SK-N-SH treated with all-trans-retinoic acid at 6 μM for 48 hours (cell line): Measurements from ENCODE around the gene INPP5B.

Experiments used
- ATAC-seq: fragments of 200-7000 bp; cut with Tn5 transposase; 3 replicates; pipeline ENCODE4 v1.9.1; 2020; ENCODE audit warnings: mild to moderate bottlenecking, moderate library complexity
- ARNTL ChIP-seq: fragments of 450-650 bp; formaldehyde crosslinking; IDR thresholded peaks from 2 replicates; pipeline ENCODE4 v1.5.0; 2020; ENCODE audit warnings: low read depth, mild to moderate bottlenecking, moderate library complexity, borderline replicate concordance
- BACH2 ChIP-seq: fragments of 250-450 bp; sonication (Bioruptor Pico); IDR thresholded peaks from 2 replicates; pipeline ENCODE4 v1.9.0; 2021; ENCODE audit warnings: mild to moderate bottlenecking, borderline replicate concordance
- CREB5 ChIP-seq: fragments of 250-450 bp; sonication (Bioruptor Pico); IDR thresholded peaks from 2 replicates; pipeline ENCODE4 v1.5.1; 2020; ENCODE audit warnings: low read depth, mild to moderate bottlenecking, moderate library complexity
- CSDC2 ChIP-seq: fragments of 250-450 bp; sonication (Bioruptor Pico); IDR thresholded peaks from 2 replicates; pipeline ENCODE4 v1.5.0; 2020; ENCODE audit warnings: mild to moderate bottlenecking, moderate library complexity
- ESRRG ChIP-seq: fragments of 250-450 bp; sonication (Bioruptor Pico); IDR thresholded peaks from 2 replicates; pipeline ENCODE4 v1.6.1; 2021; ENCODE audit warnings: mild to moderate bottlenecking
- GLIS3 ChIP-seq: fragments of 250-450 bp; sonication (Bioruptor Pico); IDR thresholded peaks from 2 replicates; pipeline ENCODE4 v1.5.0; 2020; ENCODE audit warnings: mild to moderate bottlenecking, moderate library complexity
- ISL1 ChIP-seq: fragments of 250-450 bp; sonication (Bioruptor Pico); IDR thresholded peaks from 2 replicates; pipeline ENCODE4 v2.1.2; 2022; ENCODE audit warnings: mild to moderate bottlenecking, moderate library complexity
- OSR1 ChIP-seq: fragments of 250-450 bp; sonication (Bioruptor Pico); IDR thresholded peaks from 2 replicates; pipeline ENCODE4 v1.8.0; 2022; ENCODE audit warnings: moderate library complexity, mild to moderate bottlenecking, inconsistent platforms
- PPARA ChIP-seq: fragments of 250-450 bp; sonication (Bioruptor Pico); IDR thresholded peaks from 2 replicates; pipeline ENCODE4 v1.5.0; 2020; ENCODE audit warnings: mild to moderate bottlenecking, borderline replicate concordance
- RARB ChIP-seq: fragments of 250-450 bp; sonication (Bioruptor Pico); IDR thresholded peaks from 2 replicates; pipeline ENCODE4 v1.8.0; 2021; ENCODE audit warnings: mild to moderate bottlenecking, moderate library complexity
- SNAI2 ChIP-seq: fragments of 250-450 bp; sonication (Bioruptor Pico); IDR thresholded peaks from 2 replicates; pipeline ENCODE4 v1.5.0; 2020; ENCODE audit warnings: mild to moderate bottlenecking, moderate library complexity
- TCF4 ChIP-seq: fragments of 250-450 bp; sonication (Bioruptor Pico); IDR thresholded peaks from 2 replicates; pipeline ENCODE4 v1.8.0; 2021; ENCODE audit warnings: mild to moderate bottlenecking, moderate library complexity, borderline replicate concordance
- TOX ChIP-seq: fragments of 250-450 bp; sonication (Bioruptor Pico); IDR thresholded peaks from 2 replicates; pipeline ENCODE4 v1.8.0; 2021; ENCODE audit warnings: mild to moderate bottlenecking, moderate library complexity, borderline replicate concordance
- TSHZ2 ChIP-seq: fragments of 250-450 bp; sonication (Bioruptor Pico); IDR thresholded peaks from 2 replicates; pipeline ENCODE4 v1.5.0; 2020; ENCODE audit warnings: mild to moderate bottlenecking, moderate library complexity
- ZC3H10 ChIP-seq: fragments of 250-450 bp; sonication (Bioruptor Pico); IDR thresholded peaks from 2 replicates; pipeline ENCODE4 v1.5.1; 2021; ENCODE audit warnings: mild to moderate bottlenecking, moderate library complexity
- ZFP3 ChIP-seq: fragments of 250-450 bp; sonication (Bioruptor Pico); IDR thresholded peaks from 2 replicates; pipeline ENCODE4 v1.5.0; 2020; ENCODE audit warnings: mild to moderate bottlenecking, moderate library complexity
- ZFP30 ChIP-seq: fragments of 450-650 bp; formaldehyde crosslinking; IDR thresholded peaks from 2 replicates; pipeline ENCODE4 v1.5.0; 2022; ENCODE audit warnings: mild to moderate bottlenecking, moderate library complexity
- ZNF565 ChIP-seq: fragments of 450-650 bp; formaldehyde crosslinking; conservative IDR thresholded peaks from 2 replicates; pipeline ENCODE4 v1.5.0; 2020; ENCODE audit warnings: low read depth, mild to moderate bottlenecking, moderate library complexity
- ZNF70 ChIP-seq: fragments of 450-650 bp; formaldehyde crosslinking; IDR thresholded peaks from 2 replicates; pipeline ENCODE4 v1.5.0; 2020; ENCODE audit warnings: mild to moderate bottlenecking, moderate library complexity
- ZNF8 ChIP-seq: fragments of 450-650 bp; formaldehyde crosslinking; IDR thresholded peaks from 2 replicates; pipeline ENCODE4 v1.5.0; 2020; ENCODE audit warnings: mild to moderate bottlenecking, moderate library complexity
- TF ChIP-seq, protein P1 (sequence below): fragments of 250-450 bp; sonication (Bioruptor Pico); IDR thresholded peaks from 2 replicates; pipeline ENCODE4 v1.8.0; 2020; ENCODE audit warnings: mild to moderate bottlenecking, moderate library complexity, borderline replicate concordance
- TF ChIP-seq, protein P2 (sequence below): fragments of 250-450 bp; sonication (Bioruptor Pico); IDR thresholded peaks from 2 replicates; pipeline ENCODE4 v1.5.1; 2021; ENCODE audit warnings: mild to moderate bottlenecking, moderate library complexity

The INPP5B gene

DNA sequence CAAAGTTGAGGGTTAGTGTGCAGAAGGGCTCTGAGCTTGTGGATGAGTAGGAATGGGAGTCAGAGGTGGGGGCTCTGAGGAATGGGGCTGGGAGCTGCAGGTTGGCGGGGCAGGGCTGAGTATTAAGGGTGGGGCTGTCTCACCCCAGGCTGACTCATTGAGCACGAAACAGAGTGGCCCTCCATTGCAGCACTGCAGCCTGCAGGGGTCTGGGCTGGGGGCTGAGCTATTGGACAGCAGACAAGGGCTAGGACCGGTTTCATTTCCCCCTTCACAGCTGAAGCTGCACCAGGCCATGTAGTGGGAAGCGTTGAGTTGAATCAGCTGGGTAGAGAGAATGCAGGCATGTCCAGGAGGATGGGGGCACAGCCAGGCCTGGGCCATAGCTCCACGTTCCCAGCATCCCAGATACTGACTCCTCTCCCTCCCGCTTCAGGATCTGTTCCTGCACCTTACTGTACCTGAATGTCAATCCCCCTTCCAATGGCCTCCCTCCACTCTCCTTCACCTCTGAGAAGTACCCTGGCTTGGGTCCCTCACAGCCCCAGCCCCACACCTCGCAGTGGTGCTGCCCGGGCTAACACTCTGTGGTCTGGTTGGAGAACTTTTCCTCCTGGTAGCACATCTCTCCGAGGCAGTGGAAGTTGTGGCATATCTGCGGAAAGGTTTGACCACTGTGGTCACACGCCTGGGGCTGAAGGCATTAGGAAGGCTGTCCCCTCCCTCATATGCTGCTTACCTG lies 4.4 kb upstream of the INPP5B start:
- TF ChIP-seq TOX: no peak
- TF ChIP-seq ISL1 (CRISPR knock-in tag): no peak
- TF ChIP-seq ZFP3 (CRISPR knock-in tag): no peak
- no peak for TF ChIP-seq CREB5 (CRISPR knock-in tag)
- TF ChIP-seq ARNTL: no peak
- TF ChIP-seq BACH2 (CRISPR knock-in tag): no peak
- no peak for TF ChIP-seq ZNF565
- TF ChIP-seq PPARA (CRISPR knock-in tag): no peak
- no peak for TF ChIP-seq ZFP30 (CRISPR knock-in tag)
- TF ChIP-seq ESRRG (CRISPR knock-in tag): no peak
- no peak for TF ChIP-seq CSDC2 (CRISPR knock-in tag)
- TF ChIP-seq ZNF70 (CRISPR knock-in tag): no peak
- no peak for ATAC-seq

- ATAC-seq: no peak
- no peak for TF ChIP-seq ESRRG (CRISPR knock-in tag)
- TF ChIP-seq SNAI2 (CRISPR knock-in tag): no peak
- no peak for TF ChIP-seq CREB5 (CRISPR knock-in tag)
- TF ChIP-seq ISL1 (CRISPR knock-in tag): no peak
- TF ChIP-seq GLIS3 (CRISPR knock-in tag): no peak
- no peak for TF ChIP-seq ZNF565
- no peak for TF ChIP-seq ZNF8
- TF ChIP-seq BACH2 (CRISPR knock-in tag): no peak
- TF ChIP-seq, protein P1, sequence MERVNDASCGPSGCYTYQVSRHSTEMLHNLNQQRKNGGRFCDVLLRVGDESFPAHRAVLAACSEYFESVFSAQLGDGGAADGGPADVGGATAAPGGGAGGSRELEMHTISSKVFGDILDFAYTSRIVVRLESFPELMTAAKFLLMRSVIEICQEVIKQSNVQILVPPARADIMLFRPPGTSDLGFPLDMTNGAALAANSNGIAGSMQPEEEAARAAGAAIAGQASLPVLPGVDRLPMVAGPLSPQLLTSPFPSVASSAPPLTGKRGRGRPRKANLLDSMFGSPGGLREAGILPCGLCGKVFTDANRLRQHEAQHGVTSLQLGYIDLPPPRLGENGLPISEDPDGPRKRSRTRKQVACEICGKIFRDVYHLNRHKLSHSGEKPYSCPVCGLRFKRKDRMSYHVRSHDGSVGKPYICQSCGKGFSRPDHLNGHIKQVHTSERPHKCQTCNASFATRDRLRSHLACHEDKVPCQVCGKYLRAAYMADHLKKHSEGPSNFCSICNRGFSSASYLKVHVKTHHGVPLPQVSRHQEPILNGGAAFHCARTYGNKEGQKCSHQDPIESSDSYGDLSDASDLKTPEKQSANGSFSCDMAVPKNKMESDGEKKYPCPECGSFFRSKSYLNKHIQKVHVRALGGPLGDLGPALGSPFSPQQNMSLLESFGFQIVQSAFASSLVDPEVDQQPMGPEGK (CRISPR knock-in tag): no peak
- TF ChIP-seq ZFP30 (CRISPR knock-in tag): no peak
- no peak for TF ChIP-seq TSHZ2
- no peak for TF ChIP-seq OSR1 (CRISPR knock-in tag)
- no peak for TF ChIP-seq TOX
- TF ChIP-seq ZFP3 (CRISPR knock-in tag): no peak
- TF ChIP-seq PPARA (CRISPR knock-in tag): no peak
- no peak for TF ChIP-seq ZC3H10 (CRISPR knock-in tag)
- no peak for TF ChIP-seq CSDC2 (CRISPR knock-in tag)
Observed at GRCh38 chr1:37949524-37950152, 2.8 kb upstream of the INPP5B start.

- ATAC-seq: no peak
- TF ChIP-seq, protein P2, sequence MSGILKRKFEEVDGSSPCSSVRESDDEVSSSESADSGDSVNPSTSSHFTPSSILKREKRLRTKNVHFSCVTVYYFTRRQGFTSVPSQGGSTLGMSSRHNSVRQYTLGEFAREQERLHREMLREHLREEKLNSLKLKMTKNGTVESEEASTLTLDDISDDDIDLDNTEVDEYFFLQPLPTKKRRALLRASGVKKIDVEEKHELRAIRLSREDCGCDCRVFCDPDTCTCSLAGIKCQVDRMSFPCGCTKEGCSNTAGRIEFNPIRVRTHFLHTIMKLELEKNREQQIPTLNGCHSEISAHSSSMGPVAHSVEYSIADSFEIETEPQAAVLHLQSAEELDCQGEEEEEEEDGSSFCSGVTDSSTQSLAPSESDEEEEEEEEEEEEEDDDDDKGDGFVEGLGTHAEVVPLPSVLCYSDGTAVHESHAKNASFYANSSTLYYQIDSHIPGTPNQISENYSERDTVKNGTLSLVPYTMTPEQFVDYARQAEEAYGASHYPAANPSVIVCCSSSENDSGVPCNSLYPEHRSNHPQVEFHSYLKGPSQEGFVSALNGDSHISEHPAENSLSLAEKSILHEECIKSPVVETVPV: no peak
- TF ChIP-seq TOX: no peak
- no peak for TF ChIP-seq SNAI2 (CRISPR knock-in tag)
- no peak for TF ChIP-seq ZNF70 (CRISPR knock-in tag)
- TF ChIP-seq ARNTL: no peak
- TF ChIP-seq ZFP30 (CRISPR knock-in tag): no peak
- TF ChIP-seq CREB5 (CRISPR knock-in tag): no peak
- no peak for TF ChIP-seq GLIS3 (CRISPR knock-in tag)
- no peak for TF ChIP-seq ISL1 (CRISPR knock-in tag)
- no peak for TF ChIP-seq ZFP3 (CRISPR knock-in tag)
- no peak for TF ChIP-seq PPARA (CRISPR knock-in tag)
- TF ChIP-seq RARB (CRISPR knock-in tag): no peak
- no peak for TF ChIP-seq TCF4
Observed at GRCh38 chr1:37948841-37949240, 2.0 kb upstream of the INPP5B start.
